HepG2 (cell line): ENCODE results near the gene HEXA. TPM values are rescaled to one million over a fixed set of nuclear protein-coding genes. Genes with fewer than 3 reads are reported as not detected.

Source experiments
- ATAC-seq: fragments of 200-7000 bp; cut with Tn5 transposase; 3 replicates; pipeline ENCODE4 v1.9.1; 2020; ENCODE audit warnings: mild to moderate bottlenecking, moderate library complexity
- BruUV-seq: library from RNA; stranded (reverse); fragments of 400-500 nt; replicated peaks from 2 replicates; lab custom pipeline; 2021; lab: Mats Ljungman, UMichigan
- CTCF ChIA-PET: fragments of 300-600 bp; formaldehyde crosslinking; extraction: SDS; loops from one replicate; lab custom pipeline; 2021; ENCODE audit warnings: low total read pairs, inconsistent platforms, low intra/inter-chr PET ratio; lab: Yijun Ruan, JAX
- POLR2A ChIA-PET: fragments of 350-600 bp; sonication (Branson Sonifier 250); formaldehyde crosslinking; loops from one replicate; lab custom pipeline; 2020; ENCODE audit warnings: antibody characterized with exemption, inconsistent platforms; lab: Yijun Ruan, JAX
- DNase-seq: peaks from one replicate; pipeline ENCODE4 v3.0.0-alpha.2; 2015; ENCODE audit warnings: low spot score
- FAIRE-seq: peaks from 3 replicates; lab custom pipeline; 2011; peaks lifted over from hg19 to GRCh38; lab: Jason Lieb, UNC
- H2AFZ ChIP-seq: one replicate; pipeline ENCODE4 v1.6.1; 2011; ENCODE audit warnings: low read length, inconsistent platforms
- H3K27ac ChIP-seq: fragments of 300-600 bp; 3 replicates; pipeline ENCODE4 v1.8.0; 2011; ENCODE audit warnings: mixed run types, mild to moderate bottlenecking, mixed read lengths, low read length, inconsistent platforms; ENCODE audit not compliant: insufficient read depth; ENCODE audit errors: extremely low read length
- H3K27me3 ChIP-seq, 2 experiments: fragments of 200-600 bp in 1 of 2; 2 replicates in 1 of 2; 3 replicates in 1 of 2; pipeline versions ENCODE4 v1.6.0 to v1.8.0; 2011; ENCODE audit warnings: low read length in 2 of 2, mild to moderate bottlenecking in 2 of 2, moderate library complexity in 2 of 2, inconsistent platforms in 1 of 2; ENCODE audit not compliant: insufficient read depth in 2 of 2, control insufficient read depth in 1 of 2
- H3K36me3 ChIP-seq, 2 experiments: fragments of 200-600 bp in 1 of 2; replicated peaks in 1 of 2; 2 replicates in 1 of 2; 3 replicates in 1 of 2; pipeline versions ENCODE4 v1.5.1 to v1.8.0; 2011; ENCODE audit warnings: low read length in 2 of 2, inconsistent platforms in 1 of 2; ENCODE audit not compliant: insufficient read depth in 2 of 2, control insufficient read depth in 1 of 2
- H3K4me1 ChIP-seq: 2 replicates; pipeline ENCODE4 v1.5.1; 2012; ENCODE audit warnings: low read length, inconsistent platforms; ENCODE audit not compliant: insufficient read depth
- H3K4me2 ChIP-seq: 2 replicates; pipeline ENCODE4 v1.6.0; 2011; ENCODE audit warnings: low read depth, low read length, inconsistent platforms
- H3K4me3 ChIP-seq, 3 experiments: fragments of 200-600 bp in 1 of 3; sonication (generic), shearing (Covaris generic) in 1 of 3; replicated peaks in 1 of 3; 2 replicates each; pipeline ENCODE4 v1.5.1; 2011 to 2016; ENCODE audit warnings: low read length in 3 of 3, inconsistent platforms in 2 of 3, low read depth in 2 of 3, mild to moderate bottlenecking in 2 of 3, control low read depth in 1 of 3, mixed read lengths in 1 of 3; ENCODE audit not compliant: insufficient read depth in 1 of 3
- H3K79me2 ChIP-seq: one replicate; pipeline ENCODE4 v1.6.1; 2011; ENCODE audit warnings: low read length, inconsistent platforms; ENCODE audit not compliant: insufficient read depth
- H3K9ac ChIP-seq: 2 replicates; pipeline ENCODE4 v1.6.0; 2011; ENCODE audit warnings: mild to moderate bottlenecking, low read depth, low read length, inconsistent platforms; ENCODE audit not compliant: insufficient read depth
- H3K9me3 ChIP-seq: 2 replicates; pipeline ENCODE4 v1.5.1; 2012; ENCODE audit warnings: mild to moderate bottlenecking, low read length
- H4K20me1 ChIP-seq: 2 replicates; pipeline ENCODE4 v1.6.0; 2011; ENCODE audit warnings: inconsistent platforms, mild to moderate bottlenecking, low read length, moderate library complexity; ENCODE audit not compliant: insufficient read depth
- CHD2 ChIP-seq: IDR thresholded peaks from 2 replicates; pipeline ENCODE4 v1.6.1; 2011; ENCODE audit warnings: low read depth, low read length, improper control_type of control experiment
- ISL2 ChIP-seq: sonication (generic); formaldehyde crosslinking; IDR thresholded peaks from 2 replicates; pipeline ENCODE4 v1.5.0; 2020; ENCODE audit warnings: missing genetic modification reagents
- MEIS2 ChIP-seq: sonication (generic); formaldehyde crosslinking; IDR thresholded peaks from 2 replicates; pipeline ENCODE4 v1.9.0; 2021; ENCODE audit warnings: mild to moderate bottlenecking, missing genetic modification reagents
- MIXL1 ChIP-seq: IDR thresholded peaks from 2 replicates; pipeline ENCODE4 v1.6.1; 2016
- RBFOX2 ChIP-seq: fragments of 200-400 bp; formaldehyde crosslinking; IDR thresholded peaks from 2 replicates; pipeline ENCODE4 v1.6.1; 2017; ENCODE audit warnings: low read depth, mild to moderate bottlenecking, low read length
- STAG1 ChIP-seq: sonication (generic); formaldehyde crosslinking; IDR thresholded peaks from 2 replicates; pipeline ENCODE4 v1.4.0; 2020; ENCODE audit warnings: missing genetic modification reagents
- TAF1 ChIP-seq: sonication (generic); formaldehyde crosslinking; IDR thresholded peaks from 2 replicates; pipeline ENCODE4 v1.4.0; 2020; ENCODE audit warnings: missing genetic modification reagents
- ZFP62 ChIP-seq: sonication (generic); formaldehyde crosslinking; IDR thresholded peaks from 2 replicates; pipeline ENCODE4 v1.4.0; 2020; ENCODE audit warnings: missing genetic modification reagents
- ZNF672 ChIP-seq: sonication (generic); formaldehyde crosslinking; IDR thresholded peaks from 2 replicates; pipeline ENCODE4 v1.8.1; 2022; ENCODE audit warnings: missing genetic modification reagents
- ZNF879 ChIP-seq: sonication (generic); formaldehyde crosslinking; IDR thresholded peaks from 2 replicates; pipeline ENCODE4 v1.8.1; 2023; ENCODE audit warnings: missing genetic modification reagents
- WGBS: methylation state at CpG from one replicate; pipeline ENCODE4 v1.1.6; 2017; ENCODE audit warnings: low lambda C conversion rate; 5-methylcytosine and 5-hydroxymethylcytosine counted together
- in situ Hi-C: cut with HindIII; loops from 2 replicates; pipeline ENCODE4 v1.10.0; 2017; ENCODE audit warnings: low pct_unique_long_range_greater_than_20kb; ENCODE audit not compliant: extremely low pct_ligation_motif_present
- intact Hi-C: fragments of 100-400 bp; cut with micrococcal nuclease; formaldehyde crosslinking; loops from one replicate; pipeline ENCODE4 v1.10.0; 2022; ENCODE audit not compliant: unreplicated experiment
- polyA plus RNA-seq, 8 experiments: library from polyadenylated mRNA; depleted of rRNA in 3 of 8; stranded (reverse) in 7 of 8; unstranded in 1 of 8; fragments of >200 nt; fragmentation: Illumina TruSeq in 4 of 8; extraction: Trizol in 4 of 8; gene quantifications; 2 replicates each; pipeline versions ENCODE4 v1.2.1 to v1.2.3, GENCODE V29; 2011 to 2016; ENCODE audit warnings: low read depth in 4 of 8, missing spikeins in 1 of 8, mixed read lengths in 1 of 8; ENCODE audit not compliant: insufficient read depth in 1 of 8
- total RNA-seq, 5 experiments: library from RNA; depleted of rRNA; stranded (reverse); fragments of >200 nt; fragmentation: Illumina TruSeq; extraction: Trizol; gene quantifications; 2 replicates each; pipeline ENCODE4 v1.2.3, GENCODE V29; 2016; ENCODE audit warnings: low read depth in 1 of 5
- TF ChIP-seq, protein P1 (sequence below): sonication (generic); formaldehyde crosslinking; IDR thresholded peaks from 2 replicates; pipeline ENCODE4 v1.5.0; 2020; ENCODE audit warnings: mild to moderate bottlenecking, missing genetic modification reagents

Gene HEXA
- total and polyA plus RNA-seq, 2 of the 13 experiments (the other 11 are each of a cell fraction or from before 2014, with no cell fraction given) = 106 to 219 TPM

DNA sequence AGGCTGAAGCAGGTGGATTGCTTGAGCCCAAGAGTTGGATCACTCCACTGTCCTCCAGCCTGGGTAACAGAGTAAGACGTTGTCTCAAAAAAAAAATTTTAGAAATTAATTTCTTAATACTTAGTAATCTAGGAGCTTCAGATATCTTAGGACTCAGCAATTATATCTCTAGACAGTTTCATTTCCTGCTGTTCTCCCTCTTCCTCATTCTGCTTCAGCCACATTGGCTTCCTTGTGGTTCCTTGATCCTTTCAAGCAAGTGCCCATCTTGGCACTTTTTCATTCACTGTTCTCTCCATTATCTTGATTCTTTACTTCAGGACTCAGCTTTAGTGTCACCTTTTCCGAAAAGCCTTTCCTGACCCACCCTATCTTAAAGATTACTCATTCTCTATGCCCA lies 44.8 kb upstream of the HEXA start:
- WGBS = 4% methylated on average over 2 of the region's 2 CpGs
- Histone ChIP-seq H3K79me2 (no peaks in the 10 kb centered on the region), H3K4me1 (peaks cover 1% of the 10 kb centered on the region; the same call in 1 of the 2 replicates), H2AFZ (no peak overlapping the region), H3K4me2 (no peak overlapping the region), H3K4me3 (no peak overlapping the region), H3K36me3 (no peaks in the 10 kb centered on the region), H3K9ac (no peak overlapping the region), H3K27ac (no peak overlapping the region), H4K20me1 (no peaks in the 10 kb centered on the region), H3K9me3 (no peaks in the 10 kb centered on the region), H3K27me3 (no peaks in the 10 kb centered on the region; a peak in 1 of 5 replicates)
- no peak for DNase-seq
- ATAC-seq = no peak
- ChIA-PET POLR2A (no interaction called here), CTCF (no interaction called here)
- FAIRE-seq = no peak
- no TSS peak for BruUV-seq
- intact Hi-C loops = no loop called here
- TF ChIP-seq ZNF879 (CRISPR knock-in tag) (no peak), ISL2 (CRISPR knock-in tag) (no peak), STAG1 (no peak), RBFOX2 (no peak), MIXL1 (CRISPR knock-in tag) (no peak), CHD2 (no peak), TAF1 (no peak), ZFP62 (no peak), MEIS2 (no peak), ZNF672 (no peak)
- TF ChIP-seq, protein P1, sequence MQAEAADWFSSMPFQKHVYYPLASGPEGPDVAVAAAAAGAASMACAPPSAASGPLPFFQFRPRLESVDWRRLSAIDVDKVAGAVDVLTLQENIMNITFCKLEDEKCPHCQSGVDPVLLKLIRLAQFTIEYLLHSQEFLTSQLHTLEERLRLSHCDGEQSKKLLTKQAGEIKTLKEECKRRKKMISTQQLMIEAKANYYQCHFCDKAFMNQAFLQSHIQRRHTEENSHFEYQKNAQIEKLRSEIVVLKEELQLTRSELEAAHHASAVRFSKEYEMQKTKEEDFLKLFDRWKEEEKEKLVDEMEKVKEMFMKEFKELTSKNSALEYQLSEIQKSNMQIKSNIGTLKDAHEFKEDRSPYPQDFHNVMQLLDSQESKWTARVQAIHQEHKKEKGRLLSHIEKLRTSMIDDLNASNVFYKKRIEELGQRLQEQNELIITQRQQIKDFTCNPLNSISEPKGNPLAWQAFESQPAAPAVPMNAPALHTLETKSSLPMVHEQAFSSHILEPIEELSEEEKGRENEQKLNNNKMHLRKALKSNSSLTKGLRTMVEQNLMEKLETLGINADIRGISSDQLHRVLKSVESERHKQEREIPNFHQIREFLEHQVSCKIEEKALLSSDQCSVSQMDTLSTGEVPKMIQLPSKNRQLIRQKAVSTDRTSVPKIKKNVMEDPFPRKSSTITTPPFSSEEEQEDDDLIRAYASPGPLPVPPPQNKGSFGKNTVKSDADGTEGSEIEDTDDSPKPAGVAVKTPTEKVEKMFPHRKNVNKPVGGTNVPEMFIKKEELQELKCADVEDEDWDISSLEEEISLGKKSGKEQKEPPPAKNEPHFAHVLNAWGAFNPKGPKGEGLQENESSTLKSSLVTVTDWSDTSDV (CRISPR knock-in tag) = no peak
- in situ Hi-C loops = no loop called here
